ENCODE data around the gene FOXL2NB.

FOXL2NB gene

DNA sequence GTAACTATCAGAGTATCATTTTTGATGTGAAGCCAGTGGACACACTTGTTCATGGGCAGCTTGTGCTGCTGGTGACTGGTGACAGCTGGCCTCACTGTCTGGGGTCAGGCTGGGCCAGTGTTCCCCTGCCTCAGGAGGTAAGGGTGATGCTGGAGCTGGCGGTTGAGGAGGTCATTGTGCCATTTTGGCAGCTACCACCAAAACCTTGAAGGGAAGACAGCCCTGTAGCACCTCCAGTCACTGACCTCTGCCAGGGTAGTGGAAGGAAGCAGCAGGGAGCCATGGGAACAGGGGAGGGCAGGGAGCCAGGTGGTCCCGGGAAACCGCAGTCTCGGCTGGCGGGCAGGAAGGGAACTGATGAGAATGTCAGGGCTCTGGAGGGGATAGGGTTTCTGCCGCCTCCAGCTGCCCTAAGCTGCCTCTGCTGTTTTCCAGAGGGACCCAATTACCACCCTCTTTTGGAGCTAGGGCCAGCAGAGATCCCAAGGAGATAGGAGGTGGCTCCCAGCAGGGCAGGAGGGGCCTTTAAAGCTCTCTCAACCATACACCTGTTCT is 24.8 kb downstream of the FOXL2NB start:
- TF ChIP-seq, protein P1, sequence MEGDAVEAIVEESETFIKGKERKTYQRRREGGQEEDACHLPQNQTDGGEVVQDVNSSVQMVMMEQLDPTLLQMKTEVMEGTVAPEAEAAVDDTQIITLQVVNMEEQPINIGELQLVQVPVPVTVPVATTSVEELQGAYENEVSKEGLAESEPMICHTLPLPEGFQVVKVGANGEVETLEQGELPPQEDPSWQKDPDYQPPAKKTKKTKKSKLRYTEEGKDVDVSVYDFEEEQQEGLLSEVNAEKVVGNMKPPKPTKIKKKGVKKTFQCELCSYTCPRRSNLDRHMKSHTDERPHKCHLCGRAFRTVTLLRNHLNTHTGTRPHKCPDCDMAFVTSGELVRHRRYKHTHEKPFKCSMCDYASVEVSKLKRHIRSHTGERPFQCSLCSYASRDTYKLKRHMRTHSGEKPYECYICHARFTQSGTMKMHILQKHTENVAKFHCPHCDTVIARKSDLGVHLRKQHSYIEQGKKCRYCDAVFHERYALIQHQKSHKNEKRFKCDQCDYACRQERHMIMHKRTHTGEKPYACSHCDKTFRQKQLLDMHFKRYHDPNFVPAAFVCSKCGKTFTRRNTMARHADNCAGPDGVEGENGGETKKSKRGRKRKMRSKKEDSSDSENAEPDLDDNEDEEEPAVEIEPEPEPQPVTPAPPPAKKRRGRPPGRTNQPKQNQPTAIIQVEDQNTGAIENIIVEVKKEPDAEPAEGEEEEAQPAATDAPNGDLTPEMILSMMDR (IDR thresholded peaks at IDR 0.05; ENCODE audit: low read depth, low read length) = no peak
- TF ChIP-seq EZH2phosphoT487 (IDR thresholded peaks at IDR 0.05; ENCODE audit: low read depth) = no peak

DNA sequence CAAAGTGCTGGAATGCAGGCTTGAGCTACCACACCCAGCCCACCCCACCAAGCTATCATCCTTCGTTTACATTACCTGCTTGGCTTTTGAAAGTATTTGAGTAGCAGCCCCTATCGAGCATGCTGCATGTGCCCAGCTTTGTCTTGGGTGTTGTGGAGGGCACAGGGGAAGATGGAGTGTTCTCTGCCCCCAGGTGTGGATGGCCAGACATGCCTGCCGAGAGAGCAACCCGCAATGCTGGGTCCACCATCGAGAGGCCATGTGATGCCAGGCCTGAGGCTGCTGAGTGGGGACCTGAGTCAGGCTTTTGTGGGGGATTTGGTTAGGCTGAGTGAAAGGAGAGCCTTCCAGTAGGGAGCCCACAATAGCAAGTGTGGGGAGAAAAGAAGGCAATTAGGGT is 25.9 kb downstream of the FOXL2NB start:
- Histone ChIP-seq H3K4me2 (ENCODE audit: low read length) (no peak overlapping the region), H3K4me3 (ENCODE audit: low read length) (no peak overlapping the region), H3K9me3 (ENCODE audit: insufficient read depth, low read length) (no peaks in the 10 kb centered on the region), H3K79me2 (ENCODE audit: low read length) (no peaks in the 10 kb centered on the region), H4K20me1 (ENCODE audit: insufficient read depth, low read length) (no peaks in the 10 kb centered on the region), H3K9ac (ENCODE audit: low read length) (no peak overlapping the region), H3K4me1 (ENCODE audit: low read length) (no peaks in the 10 kb centered on the region), H3K27ac (ENCODE audit: low read length) (no peak overlapping the region), H2AFZ (ENCODE audit: low read depth, low read length) (no peak overlapping the region), H3K27me3 (ENCODE audit: low read depth, low read length) (no peaks in the 10 kb centered on the region), H3K36me3 (replicated peaks; ENCODE audit: low read depth, low read length) (no peaks in the 10 kb centered on the region)
- TF ChIP-seq, protein P1 (IDR thresholded peaks at IDR 0.05; ENCODE audit: low read depth, low read length) = no peak
- no peak for TF ChIP-seq EZH2phosphoT487 (IDR thresholded peaks at IDR 0.05; ENCODE audit: low read depth)

More for the DNA sequence above, 24.8 kb downstream of the FOXL2NB start:
- Histone ChIP-seq H3K9me3 (ENCODE audit: insufficient read depth, low read length) (no peaks in the 10 kb centered on the region), H3K27me3 (ENCODE audit: low read depth, low read length) (no peaks in the 10 kb centered on the region), H4K20me1 (ENCODE audit: insufficient read depth, low read length) (no peaks in the 10 kb centered on the region), H3K4me1 (ENCODE audit: low read length) (no peaks in the 10 kb centered on the region), H2AFZ (ENCODE audit: low read depth, low read length) (no peak overlapping the region), H3K9ac (ENCODE audit: low read length) (no peak overlapping the region), H3K4me3 (ENCODE audit: low read length) (no peak overlapping the region), H3K4me2 (ENCODE audit: low read length) (no peak overlapping the region), H3K36me3 (replicated peaks; ENCODE audit: low read depth, low read length) (no peaks in the 10 kb centered on the region), H3K27ac (ENCODE audit: low read length) (no peak overlapping the region), H3K79me2 (ENCODE audit: low read length) (no peaks in the 10 kb centered on the region)

DNA sequence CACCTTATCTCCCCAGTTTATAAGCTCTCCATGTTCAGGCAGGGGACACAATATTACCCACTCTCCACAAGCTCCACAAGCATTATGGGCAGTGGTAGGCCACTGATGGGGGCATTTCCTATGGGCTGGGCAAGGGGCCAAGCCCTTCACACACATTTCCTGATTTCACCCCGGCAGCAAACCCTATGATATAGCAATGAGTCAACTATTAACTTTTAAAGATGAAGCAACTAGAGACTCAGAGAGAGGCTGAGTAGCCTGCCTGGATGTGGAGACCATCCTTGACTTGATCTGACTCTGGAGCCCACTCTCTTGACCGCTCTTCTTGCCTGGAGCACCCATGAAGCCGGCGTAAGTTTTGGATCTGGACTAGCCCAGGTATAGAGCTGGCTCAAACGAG is 27.4 kb downstream of the FOXL2NB start:
- no peak for TF ChIP-seq EZH2phosphoT487 (IDR thresholded peaks at IDR 0.05; ENCODE audit: low read depth)
- TF ChIP-seq, protein P1 (IDR thresholded peaks at IDR 0.05; ENCODE audit: low read depth, low read length) = no peak
- H3K9ac ChIP-seq (ENCODE audit: low read length) = no peak overlapping the region
- no peak overlapping the region for H3K27ac ChIP-seq (ENCODE audit: low read length)
- no peaks in the 10 kb centered on the region for H3K27me3 ChIP-seq (ENCODE audit: low read depth, low read length)
- no peak overlapping the region for H3K4me3 ChIP-seq (ENCODE audit: low read length)
- no peak overlapping the region for H3K4me2 ChIP-seq (ENCODE audit: low read length)
- no peak overlapping the region for H2AFZ ChIP-seq (ENCODE audit: low read depth, low read length)
- H3K36me3 ChIP-seq (replicated peaks; ENCODE audit: low read depth, low read length) = no peaks in the 10 kb centered on the region
- H4K20me1 ChIP-seq (ENCODE audit: insufficient read depth, low read length) = no peaks in the 10 kb centered on the region
- H3K79me2 ChIP-seq (ENCODE audit: low read length) = no peaks in the 10 kb centered on the region
- H3K4me1 ChIP-seq (ENCODE audit: low read length) = no peaks in the 10 kb centered on the region
- no peaks in the 10 kb centered on the region for H3K9me3 ChIP-seq (ENCODE audit: insufficient read depth, low read length)

DNA sequence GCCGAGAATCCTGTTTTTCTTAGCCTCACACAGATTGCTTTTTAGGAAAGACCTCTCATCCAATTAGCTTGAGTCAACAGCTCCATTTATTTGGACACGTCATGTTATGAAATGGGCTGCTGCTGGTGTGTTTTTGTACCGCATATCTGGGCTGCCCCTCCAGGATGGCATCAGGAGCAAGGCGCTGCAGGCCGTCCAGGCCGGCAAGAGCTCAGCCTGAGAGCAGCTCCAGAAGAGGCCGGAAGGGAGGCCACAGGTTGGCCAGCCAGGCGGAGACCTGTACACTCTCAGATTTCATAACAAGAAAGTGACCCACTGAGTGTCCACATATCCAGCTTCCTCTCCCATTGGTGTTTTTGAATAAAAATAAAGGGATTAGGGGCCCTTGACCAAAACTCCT is 28.3 kb downstream of the FOXL2NB start:
- H3K27ac ChIP-seq (ENCODE audit: low read length) = no peak overlapping the region

More for the DNA sequence above, 28.3 kb downstream of the FOXL2NB start:
- no peak for TF ChIP-seq EZH2phosphoT487 (IDR thresholded peaks at IDR 0.05; ENCODE audit: low read depth)
- TF ChIP-seq, protein P1 (IDR thresholded peaks at IDR 0.05; ENCODE audit: low read depth, low read length) = no peak
- Histone ChIP-seq H3K4me1 (ENCODE audit: low read length) (no peaks in the 10 kb centered on the region), H3K36me3 (replicated peaks; ENCODE audit: low read depth, low read length) (no peaks in the 10 kb centered on the region), H2AFZ (ENCODE audit: low read depth, low read length) (no peak overlapping the region), H3K9me3 (ENCODE audit: insufficient read depth, low read length) (no peaks in the 10 kb centered on the region), H3K4me3 (ENCODE audit: low read length) (no peak overlapping the region), H3K9ac (ENCODE audit: low read length) (no peak overlapping the region), H3K79me2 (ENCODE audit: low read length) (no peaks in the 10 kb centered on the region), H4K20me1 (ENCODE audit: insufficient read depth, low read length) (no peaks in the 10 kb centered on the region), H3K27me3 (ENCODE audit: low read depth, low read length) (no peaks in the 10 kb centered on the region), H3K4me2 (ENCODE audit: low read length) (no peak overlapping the region)
